22Rv1 (cell line): ENCODE results near the gene GFRAL.

Experiments used
- H3K27ac ChIP-seq: fragments of 450-650 bp; 2 replicates; pipeline ENCODE4 v1.5.1; 2017
- ZFX ChIP-seq: fragments of 450-650 bp; IDR thresholded peaks from 2 replicates; pipeline ENCODE4 v1.6.1; 2017; ENCODE audit warnings: antibody characterized with exemption, borderline replicate concordance
- TF ChIP-seq, protein P1 (sequence below): fragments of 450-650 bp; IDR thresholded peaks from 2 replicates; pipeline ENCODE4 v1.5.1; 2017; ENCODE audit warnings: mild to moderate bottlenecking

The GFRAL gene

GRCh38 chr6:55299286-55299985 is 27.8 kb upstream of the GFRAL start:
- no peak overlapping the region for H3K27ac ChIP-seq
- TF ChIP-seq, protein P1, sequence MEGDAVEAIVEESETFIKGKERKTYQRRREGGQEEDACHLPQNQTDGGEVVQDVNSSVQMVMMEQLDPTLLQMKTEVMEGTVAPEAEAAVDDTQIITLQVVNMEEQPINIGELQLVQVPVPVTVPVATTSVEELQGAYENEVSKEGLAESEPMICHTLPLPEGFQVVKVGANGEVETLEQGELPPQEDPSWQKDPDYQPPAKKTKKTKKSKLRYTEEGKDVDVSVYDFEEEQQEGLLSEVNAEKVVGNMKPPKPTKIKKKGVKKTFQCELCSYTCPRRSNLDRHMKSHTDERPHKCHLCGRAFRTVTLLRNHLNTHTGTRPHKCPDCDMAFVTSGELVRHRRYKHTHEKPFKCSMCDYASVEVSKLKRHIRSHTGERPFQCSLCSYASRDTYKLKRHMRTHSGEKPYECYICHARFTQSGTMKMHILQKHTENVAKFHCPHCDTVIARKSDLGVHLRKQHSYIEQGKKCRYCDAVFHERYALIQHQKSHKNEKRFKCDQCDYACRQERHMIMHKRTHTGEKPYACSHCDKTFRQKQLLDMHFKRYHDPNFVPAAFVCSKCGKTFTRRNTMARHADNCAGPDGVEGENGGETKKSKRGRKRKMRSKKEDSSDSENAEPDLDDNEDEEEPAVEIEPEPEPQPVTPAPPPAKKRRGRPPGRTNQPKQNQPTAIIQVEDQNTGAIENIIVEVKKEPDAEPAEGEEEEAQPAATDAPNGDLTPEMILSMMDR = no peak
- TF ChIP-seq ZFX = no peak

DNA sequence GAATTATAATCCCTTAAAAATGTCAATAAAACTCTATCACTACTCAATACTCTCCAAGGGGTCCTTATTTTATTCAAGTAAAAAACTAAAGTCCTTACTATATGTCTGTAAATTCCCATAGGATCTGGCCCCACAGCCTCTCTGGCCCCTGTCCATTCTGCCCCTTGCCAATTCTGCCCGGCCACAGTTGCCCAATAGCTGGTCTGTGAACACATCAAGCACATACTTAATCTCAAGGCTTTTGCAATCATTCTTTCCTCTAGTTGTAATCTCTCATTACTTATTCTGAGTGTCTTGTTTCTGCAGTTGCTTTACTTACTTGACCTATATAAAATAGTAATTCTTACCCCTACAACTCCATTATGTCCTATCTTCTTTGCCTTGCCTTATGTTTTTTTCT is 22.5 kb upstream of the GFRAL start:
- TF ChIP-seq, protein P1 = no peak
- no peak for TF ChIP-seq ZFX

GRCh38 chr6:55319961-55320695 is 7.1 kb upstream of the GFRAL start:
- TF ChIP-seq, protein P1 = no peak
- TF ChIP-seq ZFX = no peak

More for the DNA sequence above, 22.5 kb upstream of the GFRAL start:
- H3K27ac ChIP-seq = no peak overlapping the region

GRCh38 chr6:55320696-55321086 is 6.6 kb upstream of the GFRAL start:
- TF ChIP-seq ZFX = no peak
- TF ChIP-seq, protein P1 = no peak
- H3K27ac ChIP-seq = no peak overlapping the region

More at GRCh38 chr6:55319961-55320695, 7.1 kb upstream of the GFRAL start:
- no peak overlapping the region for H3K27ac ChIP-seq

GRCh38 chr6:55377150-55377549 is 49.9 kb downstream of the GFRAL start:
- no peak overlapping the region for H3K27ac ChIP-seq
- TF ChIP-seq ZFX = no peak
- TF ChIP-seq, protein P1 = no peak

DNA sequence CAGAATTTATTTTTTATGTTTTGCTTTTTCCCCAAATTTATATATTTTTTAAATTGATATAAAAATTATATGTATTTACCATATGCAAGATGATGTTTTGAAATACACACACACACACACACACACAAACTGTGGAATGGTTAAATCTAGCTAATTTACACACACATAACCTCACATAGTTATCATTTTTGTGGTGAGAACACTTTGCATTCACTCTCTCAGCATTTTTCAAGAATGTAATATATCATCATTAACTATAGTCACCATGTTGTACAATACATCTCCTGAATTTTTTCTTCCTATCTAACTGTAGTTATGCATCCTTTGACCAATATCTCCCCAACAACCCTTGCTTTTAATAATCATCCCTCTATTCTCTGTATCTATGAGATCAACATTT is 52.2 kb downstream of the GFRAL start:
- H3K27ac ChIP-seq = no peak overlapping the region
- TF ChIP-seq, protein P1 = no peak
- no peak for TF ChIP-seq ZFX

DNA sequence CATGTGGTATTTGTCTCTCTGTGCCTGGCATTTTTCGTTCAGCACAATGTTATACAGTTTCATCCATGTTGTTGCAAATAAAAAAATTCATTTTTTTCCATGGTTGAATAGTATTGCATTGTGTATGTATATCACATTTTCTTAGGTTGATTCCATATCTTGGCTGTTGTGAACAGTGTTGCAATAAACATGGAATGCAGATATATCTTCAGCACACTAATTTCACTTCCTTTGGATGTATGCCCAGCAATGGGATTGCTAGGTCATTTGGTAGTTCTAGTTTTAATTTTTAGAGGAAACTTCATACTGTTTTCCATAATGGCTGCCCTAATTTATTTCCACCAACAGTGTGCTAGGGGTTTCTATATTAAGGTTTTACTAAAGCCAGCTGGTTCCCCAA is 52.6 kb downstream of the GFRAL start:
- no peak for TF ChIP-seq ZFX
- TF ChIP-seq, protein P1 = no peak
- H3K27ac ChIP-seq = no peak overlapping the region
